Stimulated activated naive CD4-positive, alpha-beta T cell (primary cell): Measurements from ENCODE around the gene NEMP2.
"Not testable (repeated sequence)": the region's sequence is repeated elsewhere in the genome, so short reads cannot be mapped to it uniquely, and the experiment has no call there.

Experiments used
- DNase-seq, 6 experiments: peaks; one replicate each; lab custom pipeline; 2025; lab: John Stamatoyannopoulos, UW

NEMP2 gene

DNA sequence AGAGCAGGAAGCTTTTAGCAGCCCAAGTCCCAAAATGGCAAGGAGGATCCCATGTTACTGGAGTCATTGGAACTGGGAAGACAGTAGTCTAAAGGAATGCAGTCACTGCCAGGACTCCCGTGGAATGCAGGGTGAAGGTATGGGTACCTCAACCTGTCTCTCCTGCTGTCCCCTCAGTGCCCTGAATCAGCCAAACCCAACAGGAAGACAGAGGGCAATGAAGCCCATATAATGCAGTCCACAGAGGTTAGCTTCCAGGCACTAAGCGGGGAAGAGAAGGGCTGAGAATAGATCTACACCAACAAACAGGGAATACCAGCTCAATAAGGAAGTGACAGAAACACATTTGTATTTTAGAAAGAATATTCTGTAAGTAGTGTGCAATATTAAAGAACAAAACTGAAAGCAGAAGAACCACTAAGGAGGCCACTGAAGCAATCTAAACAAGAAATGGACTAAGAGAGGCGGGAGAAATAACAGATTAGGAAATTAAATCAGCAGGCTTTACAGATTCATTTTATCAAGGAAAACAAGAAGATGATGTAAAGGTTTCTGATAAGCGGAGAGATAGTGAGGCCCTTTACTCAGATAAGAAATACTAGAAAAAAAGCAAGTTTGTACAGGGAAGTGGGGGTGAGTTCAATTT lies 8.3 kb downstream of the NEMP2 start:
- no peak for DNase-seq

DNA sequence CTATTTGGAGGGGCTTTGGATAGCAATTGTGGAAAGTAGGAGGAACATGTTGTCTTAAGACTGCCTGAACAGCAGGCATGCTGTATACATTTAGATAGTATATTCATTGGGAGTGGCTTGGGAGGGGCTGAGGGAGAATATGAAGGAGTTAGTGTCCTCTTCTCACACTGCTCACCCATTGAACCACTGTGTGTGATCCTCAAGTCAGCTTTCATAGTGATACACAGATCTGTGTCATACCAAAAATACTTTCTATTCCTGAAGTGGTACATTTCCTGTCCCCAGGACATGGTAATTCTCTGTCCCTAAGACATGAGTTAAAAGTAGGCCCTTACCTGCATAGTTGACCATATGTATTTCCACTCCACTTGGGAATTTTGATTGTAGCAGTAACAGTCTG lies 9.6 kb downstream of the NEMP2 start:
- DNase-seq = no peak

DNA sequence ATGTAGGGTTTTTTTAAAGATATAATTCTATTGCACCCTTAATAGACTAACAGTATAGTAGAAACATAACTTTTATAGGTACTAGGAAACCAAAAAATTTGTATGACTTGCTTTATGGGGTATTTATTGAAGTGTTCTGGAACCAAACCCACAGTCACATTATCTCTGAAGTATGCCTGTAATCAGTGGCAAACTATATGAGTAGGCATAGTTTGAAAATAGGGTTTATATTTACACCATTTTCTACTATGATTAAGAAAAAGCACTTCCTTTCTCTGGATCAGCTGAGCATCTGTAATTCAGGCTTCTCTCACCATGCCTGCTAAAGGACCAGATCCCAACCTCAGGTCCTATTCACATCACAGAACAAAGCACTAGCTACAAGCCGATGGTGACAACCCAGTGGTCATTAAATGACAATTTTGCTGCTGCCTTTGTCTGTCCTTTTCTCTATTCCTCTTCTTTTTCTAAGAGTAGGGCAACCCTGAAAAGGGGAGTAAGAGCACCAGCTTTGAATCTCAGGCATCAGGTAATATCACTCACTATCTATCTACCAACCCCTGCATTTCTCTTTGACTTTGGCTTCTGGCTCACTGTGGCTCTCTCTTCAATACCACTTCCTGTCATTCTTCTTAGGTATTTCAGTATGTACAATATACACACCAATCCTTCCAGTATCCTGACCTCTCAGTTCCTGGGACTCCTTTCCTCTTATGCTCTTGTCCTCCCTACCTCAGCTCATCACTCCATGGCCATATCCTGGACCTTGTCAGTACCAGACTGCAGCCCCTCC lies 14.4 kb downstream of the NEMP2 start:
- DNase-seq = peak in 3 of 6 experiments; percentile 24 to 36 (median 32)

DNA sequence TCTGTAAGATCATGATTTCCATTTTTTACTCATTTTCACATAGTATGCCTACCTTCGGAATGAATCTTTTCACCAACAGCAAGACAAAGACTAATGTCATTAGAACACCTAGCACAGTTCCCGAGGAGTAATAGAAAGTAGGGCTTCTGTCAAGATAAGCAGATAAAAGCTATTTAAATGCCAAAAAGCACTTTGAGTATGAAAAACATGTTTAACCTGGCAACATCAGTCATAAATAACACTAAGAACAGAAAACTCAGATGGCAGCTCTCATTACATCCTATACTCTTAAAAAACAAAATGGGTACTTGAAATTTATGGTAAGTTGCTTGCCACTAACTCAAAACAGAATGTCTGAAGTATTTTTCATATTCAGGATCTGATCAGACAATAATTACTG lies 17.1 kb downstream of the NEMP2 start:
- no peak for DNase-seq

DNA sequence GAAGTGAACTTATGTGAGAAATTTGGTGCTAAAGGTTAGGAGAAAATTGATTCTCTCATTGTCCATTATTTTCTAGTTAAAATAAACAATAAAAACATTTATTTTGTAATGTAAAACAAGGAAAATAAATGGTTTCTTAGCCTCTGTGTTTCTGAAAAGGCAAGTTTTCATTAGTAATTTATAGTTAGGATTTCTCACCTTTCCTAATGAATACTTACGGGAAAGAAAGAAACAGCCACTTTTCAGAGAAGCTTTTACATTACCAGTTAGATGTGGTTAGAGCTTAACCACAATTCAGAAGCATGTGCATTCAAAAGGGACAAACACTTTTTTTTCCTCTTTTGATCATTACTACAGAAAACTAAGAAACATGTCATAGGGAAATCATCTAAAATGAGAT lies 18.8 kb downstream of the NEMP2 start:
- DNase-seq = peak in 3 of 6 experiments; percentile 64 to 75 (median 70)

DNA sequence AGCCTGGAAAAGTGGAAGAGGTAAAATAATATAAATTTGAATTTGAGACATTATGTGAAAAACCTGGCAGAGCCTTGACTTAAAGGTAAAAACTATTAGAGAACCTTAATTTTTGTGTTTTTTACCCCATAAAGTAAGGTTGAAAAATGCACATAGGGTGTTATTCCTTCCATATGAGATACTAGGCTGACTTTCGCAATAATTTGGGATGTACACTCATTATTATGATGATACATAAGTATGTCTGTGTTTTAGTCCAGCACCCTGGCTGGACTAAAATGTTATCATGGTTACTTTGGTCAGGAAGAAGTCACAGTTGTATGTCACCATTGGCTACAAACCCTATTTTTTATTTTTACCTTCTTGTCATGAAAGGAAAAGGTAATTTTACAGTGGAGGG lies 19.8 kb downstream of the NEMP2 start:
- no peak for DNase-seq

DNA sequence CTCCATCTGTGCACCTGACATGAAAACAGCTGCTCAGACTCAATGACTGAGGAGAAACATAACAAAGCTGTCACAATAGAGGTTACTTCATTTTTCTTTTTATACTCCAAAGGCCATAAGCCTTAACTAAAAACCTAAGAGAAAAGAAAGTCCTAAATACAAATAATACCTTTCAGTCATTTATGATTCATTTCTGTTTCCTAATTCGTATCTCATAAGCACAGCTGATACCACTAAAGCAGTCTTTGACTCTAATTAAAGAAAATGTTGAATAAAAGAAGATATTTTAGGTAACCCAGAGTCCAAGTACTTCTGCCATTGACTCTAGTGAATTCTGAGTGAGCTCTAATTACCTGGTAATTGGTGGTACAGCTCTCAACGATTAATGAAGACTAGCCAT lies 20.6 kb downstream of the NEMP2 start:
- DNase-seq = no peak

DNA sequence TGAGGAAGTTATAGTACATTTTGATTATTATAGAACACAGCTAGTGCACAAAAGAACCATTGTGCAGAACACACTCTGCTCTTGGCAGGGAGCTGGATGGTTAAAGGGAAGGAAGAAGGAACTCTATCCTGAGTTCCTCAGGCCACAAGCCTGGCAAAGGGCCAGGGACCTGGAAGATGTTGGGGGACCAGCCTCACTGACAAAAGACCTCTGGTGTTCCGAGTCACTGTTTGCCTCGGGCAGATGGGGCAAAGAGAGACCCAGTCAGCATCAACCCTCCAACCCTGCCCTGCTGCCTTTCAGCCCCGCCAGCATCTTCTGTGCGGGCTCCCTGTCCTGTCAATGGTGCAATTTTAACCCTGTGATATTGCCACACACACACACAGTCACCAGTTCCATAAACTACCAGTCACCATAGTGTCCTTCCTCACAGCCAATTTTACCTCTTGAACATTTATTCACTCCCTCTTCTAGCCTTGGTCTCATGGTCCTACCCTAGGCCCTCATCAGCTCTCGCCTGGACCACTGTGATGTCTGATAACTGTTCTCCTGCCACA lies 21.9 kb downstream of the NEMP2 start:
- no peak for DNase-seq

DNA sequence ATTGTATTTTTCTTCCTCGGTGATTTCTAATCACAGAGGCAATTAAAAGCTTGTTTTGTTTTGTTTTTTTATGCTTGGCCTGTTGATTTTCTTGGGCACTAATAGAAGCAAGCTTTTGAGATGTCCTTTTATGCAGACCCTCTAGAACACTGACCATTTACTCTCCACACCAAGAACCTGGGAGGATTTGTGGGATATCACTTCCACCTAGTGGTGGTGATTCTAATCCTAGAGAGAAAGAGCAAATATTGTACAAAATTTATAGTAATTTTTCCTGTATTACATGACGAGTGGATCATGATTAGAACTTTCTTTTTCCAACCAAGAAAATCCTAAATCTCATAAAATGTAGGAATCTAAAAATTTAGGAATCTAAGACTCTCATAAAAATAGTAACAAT lies 23.4 kb downstream of the NEMP2 start:
- no peak for DNase-seq

DNA sequence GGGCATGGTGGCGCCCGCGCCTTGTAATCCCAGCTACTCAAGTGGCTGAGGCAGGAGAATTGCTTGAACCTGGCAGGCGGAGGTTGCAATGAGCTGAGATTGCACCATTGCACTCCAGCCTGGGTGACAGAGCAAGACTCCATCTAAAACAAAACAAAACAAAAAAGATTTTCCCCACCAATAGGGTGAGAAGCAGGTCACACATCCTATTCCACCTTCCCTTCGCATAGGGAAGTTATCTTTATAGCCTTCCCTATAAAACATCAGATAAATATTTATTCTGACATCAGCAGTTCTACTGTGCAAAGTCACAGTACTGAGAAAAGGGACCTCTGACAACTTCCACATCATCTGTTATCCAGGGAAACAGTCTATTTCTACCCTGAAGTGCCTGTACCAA lies 24.6 kb downstream of the NEMP2 start:
- not testable (repeated sequence) for DNase-seq

DNA sequence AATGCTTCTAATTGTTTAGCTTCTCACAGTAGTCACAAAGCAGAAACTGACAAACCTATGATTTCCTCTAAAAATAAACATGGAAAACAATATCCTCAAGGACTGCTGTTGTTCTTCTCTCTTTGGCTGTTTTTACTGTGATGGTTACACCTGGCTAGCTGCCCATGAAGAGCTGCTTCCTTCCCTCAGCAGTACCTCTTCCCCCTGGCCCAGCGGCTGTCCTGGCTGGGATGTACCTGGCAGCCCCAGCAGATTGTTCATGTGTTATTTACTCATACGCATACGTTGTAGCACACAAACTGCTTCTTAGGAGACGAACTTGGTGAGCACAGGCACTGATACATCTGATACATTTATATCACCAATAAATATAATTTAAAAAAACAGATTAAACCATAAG lies 27.4 kb downstream of the NEMP2 start:
- no peak for DNase-seq

DNA sequence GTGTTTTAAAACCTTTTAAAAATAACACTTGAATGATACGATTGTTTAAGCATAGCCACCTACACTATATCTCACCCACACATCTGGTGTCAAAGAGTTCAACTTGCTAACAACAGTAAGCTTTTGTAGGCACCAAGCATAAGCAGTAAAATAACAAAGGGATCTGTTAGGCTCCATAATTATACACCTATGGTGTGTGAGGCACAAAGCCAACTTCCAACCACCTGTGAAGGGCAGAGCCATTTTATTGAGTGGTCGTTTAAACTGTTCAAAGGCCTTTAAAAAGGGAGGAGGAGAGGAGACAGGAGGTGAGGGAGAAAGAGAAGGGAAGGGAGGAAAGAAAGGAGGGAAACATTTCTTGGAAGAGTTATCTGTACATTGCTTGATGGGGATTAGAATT lies 27.9 kb downstream of the NEMP2 start:
- DNase-seq = no peak

DNA sequence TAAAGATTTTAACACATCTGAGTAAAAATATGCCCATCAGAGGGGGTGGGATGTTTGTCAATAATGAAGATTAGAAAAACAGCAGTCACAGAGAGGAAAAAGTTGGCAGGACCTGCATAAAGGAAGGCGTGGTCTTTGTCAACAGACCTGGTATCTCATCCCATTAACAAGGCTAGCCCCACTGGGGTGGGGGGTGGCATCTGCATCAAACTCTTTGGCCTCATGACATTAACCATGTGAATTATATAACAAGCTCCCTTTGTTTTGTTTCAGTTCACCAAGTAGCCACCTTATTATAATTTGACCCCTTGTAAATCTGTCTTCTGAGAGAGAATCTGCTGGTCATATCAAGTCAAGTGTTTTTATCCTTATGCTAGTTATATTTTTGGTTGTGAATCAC lies 28.8 kb downstream of the NEMP2 start:
- no peak for DNase-seq

DNA sequence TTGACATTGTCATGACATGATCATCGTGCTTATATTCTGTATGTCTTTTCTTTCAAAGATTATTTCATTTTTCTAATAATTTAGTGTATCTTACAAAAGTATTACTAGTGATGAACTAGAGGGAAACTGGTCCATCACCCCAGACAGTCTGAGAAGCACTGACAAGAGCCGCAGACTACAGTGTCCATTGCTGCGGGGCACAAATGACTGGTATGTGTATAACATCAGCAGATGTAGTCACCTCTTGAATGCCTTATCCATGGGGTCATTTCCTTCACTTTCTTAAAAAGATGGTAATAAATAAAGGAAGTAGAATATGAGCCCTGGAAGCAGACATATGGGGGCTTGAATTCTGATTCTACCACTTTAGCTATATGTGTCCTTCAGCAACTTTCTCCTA lies 29.6 kb downstream of the NEMP2 start:
- DNase-seq = no peak

DNA sequence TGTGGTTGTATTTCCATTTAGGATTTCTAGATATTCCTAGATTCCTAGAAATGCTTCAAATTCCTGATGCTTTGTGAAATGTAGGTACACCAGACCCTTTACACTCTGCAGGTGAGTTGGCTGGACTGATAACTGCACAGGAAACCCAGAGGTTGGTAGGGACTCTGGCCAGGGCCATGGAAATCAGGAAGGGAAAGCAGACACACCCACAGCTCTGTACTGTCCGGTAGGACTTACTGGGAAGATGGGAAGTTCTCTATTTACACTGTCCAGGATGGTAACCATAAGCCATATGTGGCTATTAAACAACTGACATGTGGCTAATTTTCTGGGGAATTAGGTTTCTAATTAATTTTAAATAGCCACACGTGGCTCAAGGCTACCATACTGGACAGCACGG lies 31.4 kb downstream of the NEMP2 start:
- DNase-seq = no peak

DNA sequence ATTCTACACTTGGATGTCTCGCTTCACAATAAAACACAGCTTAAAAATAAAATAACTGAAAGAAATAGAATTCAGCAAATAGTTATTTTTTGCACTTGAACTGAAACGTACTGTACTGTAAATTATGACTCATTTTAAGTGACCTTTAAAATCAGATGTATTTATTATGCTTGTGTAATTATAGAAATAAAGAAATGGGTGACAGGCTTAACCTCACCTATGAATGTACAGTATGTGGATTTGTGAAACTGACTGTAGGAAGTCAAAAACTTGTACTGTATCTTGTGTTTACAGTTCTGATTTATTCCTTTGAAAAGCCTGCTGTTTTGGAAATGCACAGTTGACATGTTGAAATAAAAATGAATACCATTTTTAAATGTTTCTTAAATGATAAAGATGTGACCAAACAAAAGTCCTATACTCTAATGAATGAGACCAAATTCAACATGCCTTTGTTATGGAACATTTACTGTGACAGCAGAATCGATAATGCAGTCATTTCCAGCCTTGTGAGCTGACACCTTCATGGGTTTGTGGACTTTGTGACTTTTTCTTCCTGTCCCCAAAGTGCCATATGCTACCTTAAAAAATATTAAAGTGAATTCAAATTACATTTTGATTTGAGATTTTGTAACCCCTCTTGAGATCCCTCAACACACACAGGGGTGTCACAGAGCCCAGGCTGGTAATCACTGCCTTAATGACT lies 32.7 kb downstream of the NEMP2 start:
- DNase-seq = no peak

DNA sequence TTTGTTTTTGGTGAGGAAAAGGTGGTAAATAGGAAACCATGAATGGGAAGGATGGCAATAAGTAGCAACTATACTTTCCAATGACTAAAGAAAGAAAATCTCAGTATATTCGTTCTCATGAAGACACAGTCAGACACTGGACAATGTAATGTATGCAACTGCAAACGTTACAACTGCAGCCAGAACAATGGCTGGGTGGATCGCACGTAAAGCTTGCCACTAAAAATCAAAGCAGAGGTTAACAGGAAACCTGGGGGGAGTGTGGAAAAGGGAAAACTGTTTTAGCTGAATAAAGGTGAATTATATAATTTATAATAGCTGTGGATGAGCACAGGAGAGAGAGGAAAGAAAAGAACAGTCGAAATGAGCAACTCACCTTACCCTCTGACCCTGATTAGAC lies 33.3 kb downstream of the NEMP2 start:
- no peak for DNase-seq

DNA sequence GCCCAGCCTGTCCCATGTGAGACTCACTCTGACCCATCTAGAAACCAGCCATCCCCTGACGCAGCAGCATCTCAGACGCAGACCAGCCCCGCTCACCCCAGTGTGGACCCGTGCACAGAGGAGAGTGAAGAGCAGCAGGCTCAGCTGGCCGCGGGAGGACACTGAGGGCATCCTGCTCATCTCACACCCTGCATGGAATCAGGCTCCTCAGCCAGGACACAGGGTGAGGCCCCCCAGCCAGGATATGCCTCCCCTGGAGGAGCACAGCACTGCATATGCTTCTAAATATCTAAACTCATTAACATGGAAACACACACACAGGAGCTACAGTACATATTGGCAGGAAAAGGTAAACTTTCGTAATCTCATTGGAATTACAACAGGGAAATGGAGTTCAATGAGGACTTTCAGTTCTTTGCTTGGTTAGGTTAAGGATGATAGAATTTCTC lies 34.4 kb downstream of the NEMP2 start:
- DNase-seq = no peak

DNA sequence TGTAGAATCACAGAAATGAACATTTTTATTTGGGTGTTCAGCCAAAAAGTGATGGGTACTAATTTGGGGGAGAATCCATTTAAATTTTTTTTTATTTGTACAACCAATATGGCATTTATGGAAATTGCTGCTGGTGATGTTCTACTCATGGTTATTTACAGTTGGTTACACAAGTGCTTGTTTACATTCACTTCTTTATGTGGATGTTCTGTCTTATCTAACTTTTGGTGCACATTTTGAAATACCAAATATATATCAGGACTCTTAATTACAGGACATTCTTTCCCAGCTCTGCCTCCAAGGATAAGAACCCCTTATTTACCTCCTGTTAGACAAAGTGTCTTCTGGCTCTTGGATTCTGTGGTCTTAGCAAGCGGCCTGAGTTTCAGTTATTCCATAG lies 35.2 kb downstream of the NEMP2 start:
- DNase-seq = no peak

DNA sequence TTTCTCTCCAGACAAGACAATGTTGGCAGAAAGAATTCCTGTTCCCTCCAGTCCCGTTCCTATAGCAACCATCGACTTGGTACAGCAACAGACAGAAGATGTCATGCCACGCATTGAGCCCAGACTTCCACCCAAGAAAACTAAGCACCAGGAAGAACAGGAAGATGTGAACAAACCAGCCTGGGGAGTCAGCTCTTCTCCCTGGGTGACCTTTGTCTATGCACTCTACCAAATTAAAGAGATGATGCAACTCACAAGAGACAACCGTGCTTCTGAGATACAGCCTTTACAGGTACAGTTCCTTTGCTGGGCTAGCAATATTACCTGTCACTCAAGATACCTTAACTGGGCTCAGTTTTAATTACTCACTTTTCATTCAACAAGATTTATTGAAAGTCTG lies 37.1 kb downstream of the NEMP2 start:
- no peak for DNase-seq

DNA sequence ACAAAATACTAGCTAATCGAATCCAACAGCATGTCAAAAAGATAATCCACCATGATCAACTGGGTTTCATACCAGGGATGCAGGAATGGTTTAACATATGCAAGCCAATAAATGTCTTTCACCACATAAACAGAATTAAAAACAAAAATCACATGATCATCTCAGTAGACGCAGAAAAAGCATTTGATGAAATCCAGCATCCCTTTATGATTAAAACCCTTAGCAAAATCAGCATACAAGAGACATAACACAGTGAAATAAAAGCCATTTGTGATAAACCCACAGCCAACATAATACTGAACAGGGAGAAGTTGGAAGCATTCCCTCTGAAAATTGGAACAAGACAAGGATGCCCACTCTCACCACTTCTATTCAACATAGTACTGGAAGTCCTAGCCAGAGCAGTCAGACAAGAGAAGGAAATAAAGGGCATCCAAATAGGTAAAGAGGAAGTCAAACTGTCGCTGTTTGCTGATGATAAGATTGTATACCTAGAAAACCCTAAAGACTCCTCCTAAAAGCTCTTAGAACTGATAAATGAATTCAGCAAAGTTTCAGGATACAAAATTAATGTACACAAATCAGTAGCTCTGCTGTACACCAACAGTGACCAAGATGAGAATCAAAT lies 39.8 kb downstream of the NEMP2 start:
- not testable (repeated sequence) for DNase-seq

DNA sequence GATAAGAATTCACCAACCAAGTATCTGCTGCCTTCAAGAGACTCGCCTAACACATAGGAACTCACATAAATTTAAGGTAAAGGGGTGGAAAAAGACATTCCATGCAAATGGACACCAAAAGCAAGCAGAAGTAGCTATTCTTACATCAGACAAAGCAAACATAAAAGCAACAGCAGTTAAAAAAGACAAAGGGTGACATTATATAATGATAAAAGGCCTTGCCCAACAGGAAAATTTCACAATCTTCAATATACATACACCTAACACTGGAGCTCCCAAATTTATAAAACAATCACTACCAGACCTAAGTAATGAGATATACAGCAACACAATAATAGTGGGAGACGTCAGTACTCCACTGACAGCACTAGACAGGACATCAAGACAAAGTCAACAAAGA lies 41.4 kb downstream of the NEMP2 start:
- DNase-seq = no peak
